Ovary (tissue), 3 donors: ENCODE results near the gene CHCHD3.

Experiments used
- CTCF ChIP-seq, 3 donors: fragments of 450-650 bp in 2 of 3; fragments of 200-600 bp in 1 of 3; IDR thresholded peaks; one replicate each; pipeline versions ENCODE4 v1.5.1 to v1.8.0; 2016 to 2022; ENCODE audit warnings: antibody characterized with exemption in 3 of 3, mild to moderate bottlenecking in 1 of 3
- EP300 ChIP-seq: sonication (generic); formaldehyde crosslinking; IDR thresholded peaks from one replicate; pipeline ENCODE4 v1.6.1; 2017; ENCODE audit warnings: antibody characterized with exemption
- POLR2A ChIP-seq: fragments of 450-650 bp; IDR thresholded peaks from one replicate; pipeline ENCODE4 v1.6.1; 2017; ENCODE audit warnings: antibody characterized with exemption, mild to moderate bottlenecking, moderate library complexity
- donor health status: DM: no; HTN: no; CAD: no.

- no peak for TF ChIP-seq CTCF (IDR thresholded peaks at IDR 0.05)
- TF ChIP-seq POLR2A, result no peak
- no peak for TF ChIP-seq EP300
These were observed 28.4 kb upstream of the CHCHD3 start for GRCh38 chr7:133110312-133110711.
